ENCODE data around the gene IL6ST. TPM values are rescaled to one million over a fixed set of nuclear protein-coding genes. Genes with fewer than 3 reads are reported as not detected.

IL6ST gene
- total and polyA plus RNA-seq, 10 of the 15 experiments (the other 5 are each of a cell fraction or from before 2014, with no cell fraction given) = 1.5 to 139 (median 13.0) TPM

GRCh38 chr5:55927861-55928655 lies 66.7 kb downstream of the IL6ST start:
- Histone ChIP-seq H3K4me3 (no peak overlapping the region), H3K4me1 (ENCODE audit: control insufficient read depth, insufficient read depth, low read length) (peaks cover 4% of the 10 kb centered on the region; the same call in 1 of the 2 replicates), H3K9me3 (replicated peaks; ENCODE audit: control insufficient read depth, insufficient read depth, low read length) (no peaks in the 10 kb centered on the region), H3K27me3 (replicated peaks in 1 of 2; ENCODE audit: control insufficient read depth in 2 of 2, insufficient read depth in 2 of 2, low read length in 1 of 2) (no peaks in the 10 kb centered on the region), H2AFZ (ENCODE audit: control insufficient read depth, low read depth, low read length) (no peak overlapping the region), H4K20me1 (ENCODE audit: control insufficient read depth, insufficient read depth) (no peaks in the 10 kb centered on the region), H3K79me2 (ENCODE audit: control insufficient read depth, insufficient read depth, low read length) (no peaks in the 10 kb centered on the region), H3K9ac (ENCODE audit: control insufficient read depth, insufficient read depth, low read length) (no peak overlapping the region), H3K36me3 (ENCODE audit: control insufficient read depth in 2 of 2, insufficient read depth in 2 of 2, low read length in 1 of 2) (no peaks in the 10 kb centered on the region), H3K4me2 (ENCODE audit: control insufficient read depth, insufficient read depth) (no peak overlapping the region), H3K27ac (ENCODE audit: control insufficient read depth, insufficient read depth) (no peak overlapping the region)
- CTCF ChIA-PET = interaction anchor here (1.5 kb wide), 1 partner anchor 14 kb away, joined by 4 read pairs; no protein-coding TSS in a partner anchor
- intact Hi-C loops (cut with micrococcal nuclease; ENCODE audit: unreplicated experiment) (no loop called here), in situ Hi-C loops (cut with MboI) (no loop called here)
- DNase-seq (ENCODE audit: low read depth, low spot score) (no peak), ATAC-seq (no peak), FAIRE-seq (no peak)
- no peak for TF ChIP-seq SMARCA5 (IDR thresholded peaks at IDR 0.05)
- TF ChIP-seq RCOR1 (conservative IDR thresholded peaks at IDR 0.05; ENCODE audit: low read depth, low read length) = no peak
- TF ChIP-seq STAT1 (conservative IDR thresholded peaks at IDR 0.05) = no peak
- no peak for TF ChIP-seq ZNF687 (IDR thresholded peaks at IDR 0.05)
- no peak for TF ChIP-seq SRF (IDR thresholded peaks at IDR 0.05; ENCODE audit: low read depth in 2 of 2, low read length in 2 of 2)
- POLR2A ChIA-PET = interaction anchor here (0.6 kb wide), 1 partner anchor 35 kb away, joined by 3 read pairs; no protein-coding TSS in a partner anchor
- BruUV-seq (replicated peaks) = no TSS peak
- RAD21 ChIA-PET (ENCODE audit: unreplicated experiment) = interaction anchor here (0.6 kb wide), 1 partner anchor 341 kb away, joined by 4 read pairs; no protein-coding TSS in a partner anchor
- SMC1A ChIA-PET (ENCODE audit: uncharacterized antibody, unreplicated experiment) = interaction anchor here (1.2 kb wide), 1 partner anchor 9 kb away, joined by 3 read pairs; no protein-coding TSS in a partner anchor
- 56% methylated on average over 12 of the region's 12 CpGs for WGBS (ENCODE audit: insufficient coverage, insufficient replicate concordance, low lambda C conversion rate, missing lambda C conversion rate)
